WERI-Rb-1 (cell line): Measurements from ENCODE around the gene GPSM3.

Source experiments
- DNase-seq: peaks from one replicate; pipeline ENCODE4 v3.0.0-alpha.2; 2020
- H3K27ac ChIP-seq: fragments of 250-450 bp; sonication (Bioruptor Pico); 2 replicates; pipeline ENCODE4 v1.5.1; 2020; ENCODE audit warnings: mild to moderate bottlenecking, moderate library complexity
- H3K27me3 ChIP-seq: fragments of 250-450 bp; sonication (Bioruptor Pico); 2 replicates; pipeline ENCODE4 v1.5.1; 2021; ENCODE audit warnings: mild to moderate bottlenecking, low read depth, moderate library complexity; ENCODE audit not compliant: insufficient read depth, severe bottlenecking
- H3K36me3 ChIP-seq: fragments of 250-450 bp; sonication (Bioruptor Pico); 2 replicates; pipeline ENCODE4 v1.5.1; 2020; ENCODE audit warnings: mild to moderate bottlenecking, moderate library complexity
- H3K4me3 ChIP-seq: 2 replicates; pipeline ENCODE4 v1.5.1; 2011; ENCODE audit warnings: low read depth, mild to moderate bottlenecking, control low read depth, low read length
- H3K9me3 ChIP-seq: fragments of 250-450 bp; sonication (Bioruptor Pico); 2 replicates; pipeline ENCODE4 v1.5.1; 2021; ENCODE audit warnings: mild to moderate bottlenecking, moderate library complexity; ENCODE audit not compliant: severe bottlenecking
- TF ChIP-seq, protein P1 (sequence below): IDR thresholded peaks from 2 replicates; pipeline ENCODE4 v1.5.1; 2011; ENCODE audit warnings: low read depth, mild to moderate bottlenecking, control low read depth, inconsistent platforms, low read length

The GPSM3 gene

DNA sequence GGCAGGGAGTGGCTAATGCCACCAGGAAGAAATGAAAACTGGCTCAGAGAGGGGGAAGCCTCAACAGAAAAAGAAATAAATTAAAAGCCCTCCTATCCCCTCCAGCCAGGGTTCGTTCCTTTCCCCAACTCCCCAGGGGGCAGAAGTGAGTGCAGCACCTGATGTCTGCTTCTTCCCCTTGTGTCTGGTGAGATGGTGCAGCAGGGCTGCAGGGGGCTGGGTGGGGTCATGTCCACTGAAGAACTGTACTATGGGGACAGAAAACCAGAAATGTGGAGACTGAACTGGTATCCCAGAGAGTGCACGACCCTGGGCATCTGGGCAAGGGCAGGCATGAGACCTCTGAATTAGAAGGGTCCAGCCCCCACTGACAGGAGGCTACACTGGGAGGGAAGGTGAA is 24.1 kb downstream of the GPSM3 start:
- Histone ChIP-seq H3K4me3 (no peak overlapping the region), H3K36me3 (peaks cover 57% of the 10 kb centered on the region), H3K9me3 (no peaks in the 10 kb centered on the region), H3K27me3 (no peaks in the 10 kb centered on the region), H3K27ac (peak overlapping the region; percentile 81)
- TF ChIP-seq, protein P1, sequence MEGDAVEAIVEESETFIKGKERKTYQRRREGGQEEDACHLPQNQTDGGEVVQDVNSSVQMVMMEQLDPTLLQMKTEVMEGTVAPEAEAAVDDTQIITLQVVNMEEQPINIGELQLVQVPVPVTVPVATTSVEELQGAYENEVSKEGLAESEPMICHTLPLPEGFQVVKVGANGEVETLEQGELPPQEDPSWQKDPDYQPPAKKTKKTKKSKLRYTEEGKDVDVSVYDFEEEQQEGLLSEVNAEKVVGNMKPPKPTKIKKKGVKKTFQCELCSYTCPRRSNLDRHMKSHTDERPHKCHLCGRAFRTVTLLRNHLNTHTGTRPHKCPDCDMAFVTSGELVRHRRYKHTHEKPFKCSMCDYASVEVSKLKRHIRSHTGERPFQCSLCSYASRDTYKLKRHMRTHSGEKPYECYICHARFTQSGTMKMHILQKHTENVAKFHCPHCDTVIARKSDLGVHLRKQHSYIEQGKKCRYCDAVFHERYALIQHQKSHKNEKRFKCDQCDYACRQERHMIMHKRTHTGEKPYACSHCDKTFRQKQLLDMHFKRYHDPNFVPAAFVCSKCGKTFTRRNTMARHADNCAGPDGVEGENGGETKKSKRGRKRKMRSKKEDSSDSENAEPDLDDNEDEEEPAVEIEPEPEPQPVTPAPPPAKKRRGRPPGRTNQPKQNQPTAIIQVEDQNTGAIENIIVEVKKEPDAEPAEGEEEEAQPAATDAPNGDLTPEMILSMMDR = no peak
- no peak for DNase-seq

DNA sequence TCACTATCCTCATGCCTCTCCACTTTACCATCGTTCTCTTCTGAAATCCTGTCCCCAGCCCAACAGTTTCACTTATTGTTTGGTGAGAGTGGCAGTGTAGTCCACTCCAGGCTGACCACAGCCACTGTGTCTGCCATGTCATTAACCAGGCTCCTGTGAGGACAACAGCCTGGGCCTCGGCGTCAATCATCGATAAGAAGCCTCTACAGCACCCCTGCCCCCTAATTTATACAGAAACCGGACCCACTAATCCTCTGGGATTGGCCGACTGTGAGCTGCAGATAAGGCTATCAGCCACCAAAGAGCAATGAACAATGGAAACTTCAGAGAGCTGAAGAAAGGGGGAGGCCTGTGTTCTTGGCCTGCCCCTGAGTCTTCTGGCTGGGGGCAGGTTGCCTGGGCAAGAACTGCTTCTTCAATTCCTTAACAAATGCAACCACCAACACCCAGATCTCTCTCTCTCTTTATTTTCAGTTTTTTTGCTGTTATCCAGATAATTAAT is 24.6 kb downstream of the GPSM3 start:
- Histone ChIP-seq H3K36me3 (peaks cover 57% of the 10 kb centered on the region), H3K27ac (peak overlapping the region; percentile 81), H3K4me3 (no peak overlapping the region), H3K27me3 (no peaks in the 10 kb centered on the region), H3K9me3 (no peaks in the 10 kb centered on the region)
- TF ChIP-seq, protein P1 = no peak
- peak; percentile 83 for DNase-seq

DNA sequence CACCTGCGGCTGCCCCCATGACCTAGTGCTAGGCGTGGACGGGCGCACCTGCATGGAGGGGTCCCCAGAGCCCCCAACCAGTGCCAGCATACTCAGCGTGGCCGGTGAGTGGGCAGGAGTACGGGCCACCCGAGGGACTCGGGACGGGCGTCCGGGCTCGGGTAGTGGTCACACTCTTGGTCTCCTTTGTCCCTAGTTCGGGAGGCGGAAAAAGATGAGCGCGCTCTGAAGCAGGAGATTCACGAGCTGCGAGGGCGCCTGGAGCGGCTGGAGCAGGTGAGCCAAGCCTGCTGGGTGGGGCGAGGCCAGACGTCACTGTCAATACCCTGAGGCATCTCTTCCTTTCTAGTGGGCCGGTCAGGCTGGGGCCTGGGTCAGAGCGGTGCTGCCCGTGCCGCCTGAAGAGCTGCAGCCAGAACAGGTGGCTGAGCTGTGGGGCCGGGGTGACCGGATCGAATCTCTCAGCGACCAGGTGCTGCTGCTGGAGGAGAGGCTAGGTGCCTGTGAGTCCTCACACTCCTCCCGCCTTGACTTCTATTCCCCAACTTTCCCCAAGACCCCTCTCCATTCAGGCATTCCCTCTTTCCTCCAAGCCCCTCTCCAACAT is 25.2 kb downstream of the GPSM3 start:
- no peak for DNase-seq
- Histone ChIP-seq H3K27me3 (no peaks in the 10 kb centered on the region), H3K9me3 (no peaks in the 10 kb centered on the region), H3K36me3 (peaks cover 62% of the 10 kb centered on the region), H3K4me3 (no peak overlapping the region), H3K27ac (peak overlapping the region; percentile 81)
- TF ChIP-seq, protein P1 = no peak

DNA sequence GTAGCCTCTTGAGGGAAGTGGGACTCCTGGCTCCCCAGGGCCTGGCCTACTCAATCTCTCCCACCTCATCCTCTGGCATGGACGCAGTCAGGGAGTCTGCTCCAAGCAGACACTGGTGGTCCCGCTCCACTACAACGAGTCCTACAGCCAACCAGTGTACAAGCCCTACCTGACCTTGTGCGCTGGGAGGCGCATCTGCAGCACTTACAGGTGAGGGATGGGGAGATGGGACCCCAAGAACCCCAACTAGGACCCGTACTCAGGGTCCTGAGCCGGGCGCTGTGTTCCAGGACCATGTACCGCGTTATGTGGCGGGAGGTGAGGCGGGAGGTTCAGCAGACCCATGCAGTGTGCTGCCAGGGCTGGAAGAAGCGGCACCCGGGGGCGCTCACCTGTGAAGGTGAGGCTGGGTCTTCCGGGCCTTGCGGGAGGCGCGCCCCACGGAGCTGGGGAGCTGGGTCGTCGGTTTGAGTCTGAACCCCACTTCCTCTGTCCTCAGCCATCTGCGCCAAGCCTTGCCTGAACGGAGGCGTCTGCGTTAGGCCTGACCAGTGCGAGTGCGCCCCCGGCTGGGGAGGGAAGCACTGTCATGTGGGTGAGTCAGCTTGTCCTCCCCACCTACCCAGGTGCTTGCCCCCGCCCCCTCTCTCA is 25.9 kb downstream of the GPSM3 start:
- TF ChIP-seq, protein P1 = peak; percentile 68
- H3K27ac ChIP-seq = peak overlapping the region; percentile 12; the same call in 1 of the 2 replicates
- DNase-seq = peak; percentile 67
- no peaks in the 10 kb centered on the region for H3K27me3 ChIP-seq
- H3K4me3 ChIP-seq = no peak overlapping the region
- peaks cover 65% of the 10 kb centered on the region for H3K36me3 ChIP-seq
- H3K9me3 ChIP-seq = no peaks in the 10 kb centered on the region

DNA sequence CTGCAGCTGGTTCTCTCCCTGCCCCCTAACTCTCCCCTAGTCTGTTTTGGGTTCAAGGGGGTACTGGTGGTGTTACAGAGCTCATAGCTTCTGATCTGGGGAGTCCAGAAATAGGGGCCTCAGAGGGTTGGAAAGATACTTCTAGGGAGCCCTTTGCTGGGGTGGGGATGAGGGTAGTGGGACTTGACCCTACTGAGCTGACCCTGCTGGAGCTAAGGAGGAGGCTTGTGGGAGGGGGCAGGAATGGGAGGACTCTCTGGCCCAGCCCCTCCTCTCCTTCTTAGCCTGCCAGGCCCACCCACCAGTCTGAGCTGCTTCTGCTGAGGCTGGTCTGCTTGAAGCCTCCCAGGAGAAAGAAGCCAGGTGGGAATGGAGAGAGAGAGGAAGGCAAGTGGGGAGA is 28.1 kb downstream of the GPSM3 start, which contains the start of gene EGFL8:
Gene EGFL8 (plus strand): TSS at position 301 of the 400 bp plus-strand sequence. CDS start 1,571 bp downstream, outside the sequence.
- Histone ChIP-seq H3K9me3 (no peaks in the 10 kb centered on the region), H3K4me3 (no peak within 1 kb of the TSS), H3K27me3 (no peaks in the 10 kb centered on the region), H3K36me3 (peaks cover 50% of the 10 kb centered on the region), H3K27ac (no peak within 1 kb of the TSS)
- no peak for DNase-seq
- TF ChIP-seq, protein P1 = no peak
